Activated CD8-positive, alpha-beta memory T cell treated with anti-CD3 and anti-CD28 coated beads for 48 hours (primary cell): Measurements from ENCODE around the gene CTAGE8.
"Not testable (repeated sequence)": the region's sequence is repeated elsewhere in the genome, so short reads cannot be mapped to it uniquely, and the experiment has no call there.

Experiments used
- DNase-seq, 3 experiments: peaks; one replicate each; pipeline ENCODE4 v3.0.0-alpha.2; 2020; ENCODE audit warnings: low read depth in 2 of 3, low spot score in 2 of 3

CTAGE8 gene

GRCh38 chr7:144256112-144256511 lies 13.0 kb downstream of the CTAGE8 start:
- no peak for DNase-seq

GRCh38 chr7:144255471-144255897 lies 13.6 kb downstream of the CTAGE8 start:
- no peak for DNase-seq

- not testable (repeated sequence) for DNase-seq
These were observed 16.8 kb downstream of the CTAGE8 start for GRCh38 chr7:144252307-144252706.

- not testable (repeated sequence) for DNase-seq
These were observed 21.3 kb downstream of the CTAGE8 start for GRCh38 chr7:144247674-144248330.

- DNase-seq, result not testable (repeated sequence)
These were observed 22.1 kb downstream of the CTAGE8 start for GRCh38 chr7:144246967-144247366.

GRCh38 chr7:144245372-144245771 lies 23.7 kb downstream of the CTAGE8 start:
- DNase-seq, result not testable (repeated sequence)

- DNase-seq, result not testable (repeated sequence)
These were observed 29.7 kb downstream of the CTAGE8 start, which contains the start of gene OR2A42 for GRCh38 chr7:144239365-144239764. Gene OR2A42 (minus strand): TSS chr7:144239605. CDS start chr7:144232843, 6,762 bp downstream.

GRCh38 chr7:144238530-144239082 lies 30.5 kb downstream of the CTAGE8 start:
- DNase-seq, result not testable (repeated sequence)

GRCh38 chr7:144233039-144233438 lies 36.0 kb downstream of the CTAGE8 start:
- DNase-seq, result not testable (repeated sequence)

- DNase-seq, result not testable (repeated sequence)
These were observed 38.1 kb downstream of the CTAGE8 start for GRCh38 chr7:144231027-144231426.

GRCh38 chr7:144228810-144229209 lies 40.3 kb downstream of the CTAGE8 start:
- DNase-seq, result not testable (repeated sequence)

- not testable (repeated sequence) for DNase-seq
These were observed 42.2 kb downstream of the CTAGE8 start for GRCh38 chr7:144226866-144227265.

GRCh38 chr7:144223675-144224074 lies 45.4 kb downstream of the CTAGE8 start:
- not testable (repeated sequence) for DNase-seq

GRCh38 chr7:144220531-144220930 lies 48.6 kb downstream of the CTAGE8 start:
- not testable (repeated sequence) for DNase-seq

- not testable (repeated sequence) for DNase-seq
These were observed 49.9 kb downstream of the CTAGE8 start for GRCh38 chr7:144219149-144219548.

- DNase-seq, result not testable (repeated sequence)
These were observed 50.5 kb downstream of the CTAGE8 start for GRCh38 chr7:144218581-144218980.

- DNase-seq, result not testable (repeated sequence)
These were observed 51.9 kb downstream of the CTAGE8 start for GRCh38 chr7:144217200-144217599.
